GM18867 (cell line): Measurements from ENCODE around the gene SMAD9.

Source experiments
- ATAC-seq: cut with Tn5 transposase; IDR thresholded peaks from one replicate; pipeline ENCODE4 v1.9.1; 2021; ENCODE audit warnings: mild to moderate bottlenecking, moderate library complexity; ENCODE audit not compliant: unreplicated experiment

The SMAD9 gene

GRCh38 chr13:36919833-36920615, at the start of gene SMAD9:
SMAD9 (minus strand) TSS chr13:36920238; CDS start chr13:36879689, 40,549 bp downstream.
- peak; percentile 81 for ATAC-seq

GRCh38 chr13:36966404-36966803, 46.4 kb upstream of the SMAD9 start:
- ATAC-seq: no peak

DNA sequence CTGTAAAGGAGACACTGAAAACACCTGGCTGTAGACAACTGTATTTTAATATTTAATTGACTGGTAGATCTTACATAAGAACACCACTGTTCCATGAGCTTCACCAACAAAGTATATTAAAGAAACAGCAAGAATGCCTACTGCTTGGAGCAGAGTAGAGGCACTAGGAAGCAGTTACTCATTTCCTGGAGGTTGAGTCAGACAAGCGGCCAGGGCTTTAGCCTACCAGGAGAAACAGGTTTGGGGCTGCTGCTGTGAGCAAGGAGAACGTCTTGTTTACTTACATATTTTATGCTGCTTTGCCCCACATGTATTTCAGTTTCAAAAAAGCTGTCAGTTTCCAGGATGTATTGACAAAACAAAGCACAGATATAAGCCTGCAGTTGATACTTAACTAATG, 45.7 kb upstream of the SMAD9 start:
- ATAC-seq: no peak

- no peak for ATAC-seq
These were observed 39.5 kb upstream of the SMAD9 start for GRCh38 chr13:36959456-36960116.

DNA sequence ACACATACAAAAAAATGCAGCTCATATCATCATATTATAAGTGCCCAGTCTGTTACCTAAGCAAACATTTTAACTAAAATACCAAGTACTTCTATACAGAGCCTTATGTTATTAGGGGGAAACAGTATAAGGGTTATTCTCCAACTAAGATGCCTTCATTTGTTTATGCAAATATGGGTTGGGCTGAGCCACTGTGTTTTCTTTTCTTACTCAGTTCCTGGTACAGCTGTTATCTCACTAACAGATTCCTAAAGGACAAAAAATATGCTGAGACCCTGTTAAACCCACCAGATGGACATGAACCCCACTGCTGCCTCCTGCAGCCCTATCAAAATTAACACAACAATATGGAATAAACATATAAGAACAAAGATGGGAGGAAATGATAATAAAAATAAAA, 34.5 kb upstream of the SMAD9 start:
- peak; percentile 49 for ATAC-seq

- ATAC-seq: no peak
These were observed 30.9 kb upstream of the SMAD9 start for GRCh38 chr13:36950920-36951319.

GRCh38 chr13:36950330-36950729, 30.3 kb upstream of the SMAD9 start:
- ATAC-seq: no peak

DNA sequence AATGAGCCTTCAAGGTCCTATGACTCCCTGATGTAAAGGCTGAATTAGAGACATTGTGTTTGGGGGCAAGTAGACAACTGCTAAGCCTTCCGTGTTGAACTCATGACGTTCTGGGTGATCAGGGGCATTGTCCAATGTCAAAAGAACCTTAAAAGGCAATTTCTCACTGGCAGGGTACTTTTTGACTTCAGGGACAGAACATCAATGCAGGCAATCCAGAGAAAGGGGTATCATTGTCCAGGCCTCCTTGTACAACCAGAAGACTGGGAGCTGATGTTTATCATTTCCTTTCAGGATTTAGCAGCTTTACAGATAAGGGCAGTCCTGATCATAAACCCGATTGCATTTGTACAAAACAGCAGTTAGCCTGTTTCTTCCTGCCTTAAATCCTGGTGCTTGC, 25.0 kb upstream of the SMAD9 start:
- ATAC-seq: no peak

- ATAC-seq: no peak
These were observed 5.6 kb upstream of the SMAD9 start for GRCh38 chr13:36925603-36926002.

DNA sequence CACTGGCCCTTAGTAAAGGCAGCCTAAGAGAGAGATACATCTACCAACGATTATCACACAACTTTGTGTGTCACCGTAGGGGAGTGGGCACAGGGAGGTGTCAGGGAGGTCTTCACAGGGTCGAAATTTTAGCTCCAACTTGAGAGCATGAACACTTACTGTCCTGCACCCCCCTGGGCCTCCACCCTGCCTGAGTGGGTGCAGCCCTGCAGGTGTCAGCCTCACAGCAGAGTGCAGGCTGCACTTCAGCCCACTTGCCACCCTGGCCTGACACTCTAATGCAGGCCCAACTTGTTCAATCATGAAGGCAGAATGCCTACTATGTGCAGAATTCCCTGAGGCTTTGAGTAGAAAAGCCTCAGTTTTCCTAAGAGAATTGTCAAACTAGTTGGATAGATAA, 4.0 kb upstream of the SMAD9 start:
- ATAC-seq: no peak

DNA sequence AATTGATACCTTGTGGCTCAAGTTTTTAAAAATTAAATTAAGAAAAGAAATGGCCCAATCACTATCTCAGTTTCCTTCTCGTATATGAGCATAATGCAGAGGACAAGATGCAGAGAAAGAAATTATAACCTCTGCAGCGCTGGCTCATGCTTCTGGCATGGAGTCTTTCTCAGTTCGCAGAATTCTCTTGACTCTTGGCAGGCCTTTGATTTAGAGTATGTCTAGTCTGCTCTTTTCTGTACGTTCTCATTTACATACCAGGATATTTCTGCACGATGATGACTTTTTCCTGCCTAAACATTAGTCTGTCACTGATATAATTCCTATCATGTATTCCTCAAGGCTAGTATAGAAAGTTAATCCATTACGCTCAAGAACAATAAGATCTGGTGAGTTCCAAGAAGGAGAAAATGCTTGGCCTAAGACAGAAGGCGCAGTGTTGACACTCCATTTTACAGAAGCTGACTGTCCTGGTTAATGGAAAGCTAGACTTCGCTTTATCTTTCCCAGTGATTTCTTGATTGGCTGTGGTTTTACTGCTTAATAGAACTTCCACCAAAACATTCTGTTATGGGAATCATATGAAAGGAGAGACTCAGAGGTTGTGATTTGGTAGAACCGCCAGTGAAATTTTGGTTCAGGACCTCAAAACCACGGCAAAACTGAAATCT, 1.7 kb upstream of the SMAD9 start:
- no peak for ATAC-seq

DNA sequence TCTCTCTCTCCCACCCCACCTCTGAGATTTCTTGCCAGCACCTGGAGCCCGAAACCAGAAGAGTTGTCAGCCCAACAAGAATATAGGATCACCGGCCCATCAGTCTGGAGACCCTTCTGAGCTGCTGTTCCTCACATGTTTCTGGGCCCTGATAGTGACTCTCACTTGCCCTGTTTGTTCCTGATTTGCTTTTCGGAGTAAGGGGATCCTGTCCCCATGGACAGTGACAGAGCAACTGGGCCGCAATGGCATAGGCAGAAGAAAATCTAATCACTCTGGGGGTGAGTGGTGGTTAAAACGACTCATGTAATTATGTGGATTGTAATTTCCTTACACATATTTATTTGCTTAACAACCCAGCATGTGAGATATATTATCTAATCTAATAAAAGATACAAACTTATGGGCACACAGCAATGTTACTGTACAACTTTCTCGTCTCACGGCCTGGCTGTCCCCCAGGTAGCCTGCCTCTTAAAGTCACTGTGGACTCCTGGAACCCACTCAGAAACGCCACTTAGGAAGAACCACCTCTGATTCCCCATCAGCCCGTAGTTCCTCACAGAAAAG, 663 bp upstream of the SMAD9 start:
- ATAC-seq: no peak

DNA sequence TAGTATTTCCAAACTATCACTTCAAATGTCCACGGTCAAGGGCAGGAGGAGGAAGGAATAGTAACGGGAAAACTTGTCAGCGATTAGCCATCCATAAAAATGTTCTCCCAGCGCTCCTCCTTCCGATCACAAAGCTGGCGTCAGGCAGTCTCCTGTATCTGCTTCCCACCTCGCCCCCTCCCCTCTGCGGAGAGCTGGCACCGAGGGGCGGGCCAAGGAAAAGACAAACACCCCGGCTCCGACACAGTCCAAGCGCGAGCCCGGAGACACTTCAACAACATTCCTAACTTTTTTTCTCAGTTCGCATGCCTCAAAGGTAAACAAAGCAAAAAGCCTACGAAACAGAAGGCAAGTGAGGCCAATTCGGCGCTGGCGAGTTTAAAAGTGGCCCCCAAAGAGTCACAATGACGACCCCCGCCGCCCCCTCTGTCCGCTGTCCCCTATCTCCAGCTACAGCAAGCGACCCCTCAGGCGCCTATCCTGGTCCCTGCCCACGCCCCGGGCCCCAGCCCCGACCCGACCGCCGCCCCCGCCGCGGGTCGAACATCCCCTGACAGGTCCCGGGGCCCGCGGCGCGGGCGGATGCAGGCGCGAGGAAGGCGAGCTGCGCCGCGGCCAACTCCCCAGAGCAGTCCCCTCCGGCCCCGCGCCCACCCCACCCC, 736 bp downstream of the SMAD9 start:
- ATAC-seq: peak; percentile 30

GRCh38 chr13:36918246-36919131, 1.5 kb downstream of the SMAD9 start:
- ATAC-seq: no peak

DNA sequence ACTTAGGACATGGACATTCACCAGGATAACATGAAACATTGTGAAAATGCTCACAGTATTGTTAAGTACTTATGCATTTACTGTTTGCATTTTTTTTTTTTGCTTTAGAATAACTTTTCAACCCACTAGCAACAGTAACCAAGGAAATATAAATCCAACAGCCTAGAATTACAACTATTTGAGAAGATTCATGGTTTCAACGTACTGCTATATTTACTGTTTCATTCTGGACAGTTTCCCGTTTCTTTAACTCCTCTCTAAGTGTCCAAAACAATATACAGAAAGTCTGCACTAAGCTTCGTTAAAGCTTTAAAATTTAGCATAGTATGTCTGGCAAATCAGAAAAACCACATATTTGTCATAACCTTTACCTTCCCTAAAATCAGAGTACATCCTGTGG, 2.7 kb downstream of the SMAD9 start:
- ATAC-seq: no peak

GRCh38 chr13:36915896-36916640, 4.0 kb downstream of the SMAD9 start:
- ATAC-seq: no peak

DNA sequence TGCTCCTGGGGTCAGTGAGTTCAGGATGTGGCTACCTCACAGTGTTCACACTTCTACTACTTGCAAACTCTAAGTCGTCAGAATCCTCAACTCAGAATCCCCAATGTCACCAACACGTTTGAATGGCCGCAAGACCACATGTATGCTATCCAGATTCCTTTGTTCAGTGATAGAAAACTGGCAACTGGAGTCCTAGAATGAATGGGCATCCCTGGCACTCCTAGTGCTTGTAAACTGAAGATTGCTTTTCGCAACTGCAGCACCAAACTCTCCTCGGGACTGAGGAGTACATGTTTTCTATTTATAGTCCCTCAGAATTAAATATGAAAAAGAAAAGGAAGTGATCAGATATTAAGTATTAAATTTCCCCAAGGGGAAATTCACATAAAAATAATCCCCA, 4.9 kb downstream of the SMAD9 start:
- no peak for ATAC-seq

- ATAC-seq: no peak
These were observed 5.4 kb downstream of the SMAD9 start for GRCh38 chr13:36914648-36915047.

DNA sequence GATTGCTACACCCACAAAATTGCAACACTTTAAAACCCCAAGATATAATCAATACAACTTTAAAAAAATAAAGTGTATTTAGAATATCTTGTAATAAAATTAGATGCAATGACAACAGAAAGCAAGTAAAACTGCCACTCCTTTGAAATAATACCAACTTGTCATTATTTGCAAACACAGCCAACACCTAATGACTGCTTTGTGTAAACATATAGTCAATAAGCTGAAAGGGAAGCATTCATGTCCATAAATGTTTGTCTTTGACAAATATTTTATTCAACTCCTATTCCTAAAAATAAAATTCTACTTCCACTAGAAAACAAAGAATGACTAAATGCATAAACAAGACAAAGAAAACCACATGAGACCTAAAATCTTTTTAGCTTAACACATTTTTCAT, 6.6 kb downstream of the SMAD9 start:
- no peak for ATAC-seq
